HG03095 (cell line): ENCODE measurements around the gene SLCO2A1.

ENCODE experiments used
- ATAC-seq: cut with Tn5 transposase; IDR thresholded peaks from one replicate; pipeline ENCODE4 v1.9.1; 2021; ENCODE audit warnings: moderate library complexity; ENCODE audit not compliant: unreplicated experiment

SLCO2A1 gene

DNA sequence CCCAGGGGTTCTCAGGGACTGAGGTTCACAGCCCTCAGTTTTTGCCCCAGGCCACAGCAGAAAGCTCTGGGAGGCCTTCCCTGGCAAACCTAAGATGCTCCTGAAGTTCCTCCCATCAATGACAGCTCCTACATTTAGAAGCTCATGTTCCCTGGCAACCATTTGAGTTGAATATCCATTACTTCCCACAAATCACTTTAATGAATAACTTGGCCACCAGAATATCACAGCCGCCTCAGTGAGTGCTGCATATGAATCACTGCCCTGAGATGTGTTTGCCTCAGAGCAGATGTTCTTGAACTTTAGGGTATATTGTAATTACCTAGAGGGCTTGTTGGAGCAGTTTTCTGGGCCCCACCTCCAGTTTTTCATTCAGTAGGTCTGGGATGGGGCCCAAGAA lies 27.4 kb downstream of the SLCO2A1 start:
- no peak for ATAC-seq

DNA sequence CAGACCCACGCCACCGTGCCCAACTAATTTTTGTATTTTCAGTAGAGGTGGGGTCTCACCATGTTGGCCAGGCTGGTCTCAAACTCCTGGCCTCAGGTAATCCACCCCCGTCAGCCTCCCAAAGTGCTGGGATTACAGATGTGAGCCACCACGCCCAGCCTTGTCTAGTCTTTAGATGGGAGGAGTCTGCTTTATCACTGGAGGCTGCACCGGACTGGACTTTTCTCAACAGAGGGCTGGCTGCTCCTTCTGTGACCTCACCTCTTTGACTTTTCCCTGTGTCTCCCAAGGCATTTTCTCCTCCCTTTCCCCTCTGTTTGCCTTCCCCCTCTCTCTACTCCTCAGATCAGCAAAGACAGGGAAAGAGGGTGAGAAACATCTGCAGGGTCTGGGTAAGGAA lies 28.5 kb downstream of the SLCO2A1 start:
- ATAC-seq: no peak

DNA sequence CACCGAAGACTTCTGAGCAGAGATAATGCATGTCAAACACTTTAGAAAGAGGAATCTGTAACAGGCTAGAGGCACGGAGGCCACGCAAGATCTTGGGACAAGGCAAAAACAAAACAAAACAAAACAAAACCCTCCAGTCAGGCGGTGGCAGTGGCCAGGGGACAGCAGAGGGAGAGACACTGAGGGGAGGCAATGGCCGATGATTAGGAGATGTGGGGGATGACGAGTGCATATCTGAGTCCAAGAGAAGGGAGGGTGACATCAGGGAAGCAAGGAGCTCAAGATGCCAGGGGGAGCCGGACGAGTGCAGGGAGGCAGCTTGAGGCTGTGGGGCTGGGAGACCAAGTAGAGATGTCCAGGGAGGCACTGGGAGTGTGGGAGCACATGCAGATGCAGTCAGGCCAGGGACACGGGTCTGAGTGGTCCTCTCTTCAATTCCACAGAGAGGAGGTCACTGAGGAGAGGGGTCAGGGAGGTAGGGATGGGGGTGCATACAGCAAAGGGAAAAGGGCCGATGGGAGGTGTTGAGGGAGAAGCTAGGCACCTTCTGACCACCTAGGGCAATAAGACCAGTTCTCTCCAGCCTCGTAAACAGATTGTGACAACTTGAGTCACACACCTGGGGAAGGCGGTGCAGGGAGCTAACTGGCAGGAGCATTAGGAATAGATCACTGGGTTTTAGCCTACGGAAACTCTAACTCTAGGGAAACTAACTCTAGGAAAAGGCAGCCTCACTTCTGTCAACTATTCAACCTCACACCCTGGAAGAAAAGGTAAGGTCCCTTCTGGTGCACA lies 29.6 kb downstream of the SLCO2A1 start:
- ATAC-seq: no peak

DNA sequence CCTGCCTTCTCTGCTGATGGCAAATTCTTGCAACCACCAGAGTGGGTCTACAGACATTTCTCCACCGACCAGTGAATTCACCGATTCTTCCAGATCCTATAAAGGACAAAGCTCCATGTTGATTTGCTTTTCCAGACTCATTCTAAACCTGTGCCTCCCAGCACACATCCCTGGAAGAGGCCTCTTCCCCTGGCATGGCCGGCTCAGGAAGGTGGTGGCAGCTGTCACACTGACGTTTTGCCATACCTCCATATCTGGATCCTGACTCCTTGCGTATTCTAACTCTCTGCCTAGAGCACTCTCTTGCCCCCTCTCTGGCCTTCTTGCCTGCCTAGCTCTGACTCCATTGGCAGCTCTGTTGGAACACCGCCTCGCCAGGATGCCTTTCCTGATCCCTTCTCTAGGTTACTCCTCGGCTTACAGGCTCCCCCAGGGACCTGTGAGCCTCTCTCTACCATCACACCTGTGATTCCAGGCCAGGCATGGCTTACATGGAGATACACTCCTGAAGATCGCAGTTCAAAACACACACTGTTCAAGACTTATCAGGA lies 31.0 kb downstream of the SLCO2A1 start:
- ATAC-seq: no peak

DNA sequence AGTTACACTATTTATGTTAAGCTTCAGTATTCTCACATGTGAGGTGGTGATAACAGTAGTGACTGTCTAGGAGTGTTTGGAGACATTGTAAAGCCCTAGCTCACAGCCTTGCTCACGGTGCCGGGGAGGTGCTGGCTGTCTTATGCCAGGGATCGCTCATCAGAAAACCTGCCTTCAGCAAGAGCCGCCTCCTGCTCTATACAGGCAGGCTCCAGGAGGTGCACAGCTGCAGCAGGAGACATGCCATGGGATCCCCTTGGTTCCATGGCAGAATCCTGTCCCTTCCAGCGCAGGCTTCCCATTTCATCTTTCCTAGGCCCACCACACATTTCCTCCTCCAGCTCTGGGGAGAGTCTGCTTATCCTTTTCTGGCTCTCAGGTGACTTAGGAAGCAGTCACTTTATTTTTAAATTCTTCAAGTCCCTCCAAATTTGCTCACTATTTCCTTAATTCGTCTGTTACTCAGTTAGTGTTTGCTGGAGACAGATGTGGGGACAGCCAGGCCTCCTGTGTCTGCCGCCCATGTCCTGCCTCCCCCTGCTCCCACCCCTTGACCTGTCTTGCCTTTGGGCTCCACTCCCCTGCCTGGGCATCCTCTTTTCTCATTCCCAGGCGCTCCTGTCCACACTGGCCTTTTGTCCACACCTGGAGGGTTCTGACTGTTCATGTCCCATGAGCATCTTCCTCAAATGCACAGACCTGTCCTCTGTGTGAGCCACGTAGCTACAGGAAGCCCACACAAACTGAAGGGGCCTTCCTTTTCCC lies 31.7 kb downstream of the SLCO2A1 start:
- ATAC-seq: no peak

DNA sequence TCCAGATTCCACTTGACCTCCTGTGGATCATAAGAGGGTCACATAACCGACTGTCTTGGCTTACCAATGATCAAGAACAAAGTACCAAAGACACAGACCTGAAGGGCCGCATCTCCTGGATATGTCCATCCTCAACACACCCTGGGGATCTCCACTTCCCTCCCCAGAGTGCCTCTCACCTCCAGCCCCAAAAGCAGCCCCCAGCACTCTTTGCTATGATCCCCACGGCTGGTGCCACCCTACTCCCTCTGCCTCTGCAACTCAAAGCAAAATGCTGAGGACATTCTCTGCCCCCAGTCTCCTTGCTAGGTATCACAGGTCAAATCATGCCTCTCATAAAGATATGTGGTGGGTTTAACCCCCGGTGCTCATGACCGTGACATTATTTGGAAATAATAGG lies 32.7 kb downstream of the SLCO2A1 start:
- ATAC-seq: no peak

DNA sequence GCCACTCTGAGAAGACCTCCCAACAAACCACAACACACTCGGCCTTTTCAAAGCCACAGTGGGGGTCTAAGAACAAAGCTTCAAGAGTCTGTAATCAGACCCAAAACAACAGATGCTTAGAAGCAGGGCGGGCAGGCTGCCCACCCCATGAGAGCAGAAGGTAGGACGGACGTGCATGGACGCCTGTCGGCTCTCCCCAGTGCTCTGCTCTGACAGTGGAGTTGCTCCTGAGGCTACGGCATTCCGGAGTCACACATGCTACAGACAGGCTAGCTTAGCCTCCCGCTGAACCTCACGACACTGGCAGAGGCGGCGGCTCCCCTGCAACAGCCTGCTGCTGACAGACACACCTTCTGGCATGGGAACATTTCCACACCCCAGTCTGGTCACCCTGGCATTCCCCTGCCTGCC lies 33.5 kb downstream of the SLCO2A1 start:
- ATAC-seq: no peak

DNA sequence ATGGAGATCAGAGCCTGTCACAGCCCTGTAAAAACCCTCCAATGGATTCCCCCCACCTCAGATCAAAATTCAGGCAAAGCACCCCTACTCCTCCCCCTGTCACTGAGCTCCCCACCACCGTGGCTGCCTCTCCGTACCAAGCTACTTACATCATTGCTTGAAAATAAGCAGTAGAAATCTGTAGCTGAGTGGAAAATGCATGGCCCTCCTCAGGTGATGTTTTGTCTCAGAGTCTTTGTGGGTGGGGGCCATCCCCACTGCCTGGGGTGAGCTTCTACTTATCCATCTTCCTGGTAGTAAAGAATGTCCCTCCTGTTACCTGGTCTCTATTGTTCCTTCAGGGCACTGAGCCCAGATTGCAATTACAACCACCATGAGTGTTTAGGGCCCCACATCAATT lies 34.5 kb downstream of the SLCO2A1 start:
- ATAC-seq: no peak

DNA sequence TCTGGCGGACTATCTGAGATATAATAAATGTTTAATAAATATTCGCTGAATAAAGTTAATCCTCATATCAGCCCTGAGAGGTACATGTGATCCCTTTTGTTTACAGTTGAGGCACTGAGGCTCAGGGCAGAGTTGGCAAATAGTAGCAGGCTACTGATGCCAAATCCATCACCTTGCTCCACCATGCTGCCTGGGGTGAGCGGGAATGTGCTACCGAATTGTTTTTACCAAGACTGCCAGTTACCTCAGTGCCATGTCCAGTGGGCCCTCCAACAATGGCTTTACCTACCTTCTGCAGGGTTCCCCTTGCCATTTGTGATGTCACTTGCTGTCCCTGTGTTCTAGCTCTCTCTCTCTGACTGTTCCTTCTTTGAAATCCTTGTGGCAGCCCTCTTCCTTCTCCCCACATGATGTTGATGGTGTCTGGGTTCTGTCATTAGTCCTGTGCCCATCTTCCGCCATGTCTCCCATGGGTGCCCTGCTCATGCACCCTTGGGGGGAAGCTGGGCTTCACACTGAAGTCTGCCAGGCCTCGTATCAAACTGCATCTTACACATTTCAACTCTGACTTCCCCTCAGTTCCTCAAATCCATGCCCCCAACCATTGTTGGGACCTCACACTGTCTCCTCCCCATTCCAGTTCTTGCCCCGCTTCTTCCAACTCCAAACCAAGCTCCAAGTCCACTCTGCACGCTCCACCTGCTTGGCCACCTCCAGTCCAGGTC lies 35.4 kb downstream of the SLCO2A1 start:
- no peak for ATAC-seq

DNA sequence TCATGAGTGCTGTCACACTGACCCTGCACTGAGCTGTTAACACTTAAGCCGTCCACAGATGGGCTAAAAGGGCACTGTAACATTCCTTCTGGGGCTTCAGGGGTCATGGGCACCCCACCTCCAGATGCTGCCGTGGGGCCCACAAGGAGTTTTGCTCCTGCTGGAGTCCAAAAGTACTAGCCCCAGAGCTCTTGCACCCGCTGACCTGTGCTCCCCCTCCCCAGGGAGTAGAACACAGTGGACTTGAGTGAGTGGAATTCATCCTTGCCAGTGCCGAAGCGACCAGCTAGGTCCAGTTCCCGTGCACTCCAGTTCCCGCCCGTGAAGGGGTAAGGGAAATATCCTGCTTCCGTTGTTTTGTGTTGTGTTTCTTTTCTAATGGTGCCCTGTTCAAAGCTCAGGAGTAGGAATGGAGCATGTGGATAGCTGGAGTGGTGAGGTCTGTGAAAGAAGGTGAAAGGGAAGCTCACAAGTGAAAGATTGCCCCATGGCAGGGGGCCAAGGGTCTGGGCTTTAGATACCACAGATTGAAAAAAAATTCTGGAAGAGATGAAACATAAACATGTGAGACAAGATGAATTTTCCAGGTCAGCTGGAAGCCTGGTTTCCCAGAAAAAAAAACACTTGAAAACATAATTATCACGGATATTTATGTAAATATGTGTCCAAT lies 36.6 kb downstream of the SLCO2A1 start:
- no peak for ATAC-seq

DNA sequence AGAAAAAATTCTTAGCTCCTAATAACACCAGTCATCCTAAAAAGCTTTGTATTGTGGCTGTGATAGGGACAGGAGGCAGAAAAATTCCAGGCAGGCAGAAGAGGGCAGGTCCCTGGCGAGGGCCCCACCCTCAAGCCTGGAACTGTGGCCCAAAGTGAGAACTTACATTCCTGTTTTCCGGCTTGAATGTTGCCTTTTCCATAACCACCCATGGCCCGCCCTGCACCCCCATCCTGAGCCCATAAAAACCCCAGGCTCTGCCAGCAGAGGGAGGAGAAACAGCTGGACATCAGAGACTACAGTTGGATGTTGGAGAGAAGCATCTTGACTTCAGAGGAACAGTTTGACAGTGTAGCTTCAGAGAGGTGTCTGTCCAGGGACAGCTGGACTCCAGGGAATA lies 37.3 kb downstream of the SLCO2A1 start:
- no peak for ATAC-seq

DNA sequence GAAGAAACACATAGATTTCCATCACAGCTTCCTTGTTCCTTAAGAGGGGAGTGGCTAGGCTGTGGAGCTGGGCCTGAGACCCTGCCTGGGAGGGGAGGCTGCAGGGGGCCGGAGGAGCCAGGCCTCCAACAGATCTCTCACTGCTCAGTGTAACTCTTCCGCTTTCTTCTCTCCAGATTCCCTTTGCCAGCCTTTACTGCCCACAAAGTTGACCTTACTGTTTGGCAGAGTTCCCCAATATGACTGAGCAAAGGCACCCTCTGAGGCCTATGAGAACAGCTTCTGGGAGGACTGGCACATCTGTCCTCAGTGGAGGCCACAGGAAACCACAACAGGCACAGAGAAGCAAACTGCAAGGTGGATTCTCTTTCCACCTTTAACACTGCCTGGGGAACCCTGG lies 38.1 kb downstream of the SLCO2A1 start:
- no peak for ATAC-seq

DNA sequence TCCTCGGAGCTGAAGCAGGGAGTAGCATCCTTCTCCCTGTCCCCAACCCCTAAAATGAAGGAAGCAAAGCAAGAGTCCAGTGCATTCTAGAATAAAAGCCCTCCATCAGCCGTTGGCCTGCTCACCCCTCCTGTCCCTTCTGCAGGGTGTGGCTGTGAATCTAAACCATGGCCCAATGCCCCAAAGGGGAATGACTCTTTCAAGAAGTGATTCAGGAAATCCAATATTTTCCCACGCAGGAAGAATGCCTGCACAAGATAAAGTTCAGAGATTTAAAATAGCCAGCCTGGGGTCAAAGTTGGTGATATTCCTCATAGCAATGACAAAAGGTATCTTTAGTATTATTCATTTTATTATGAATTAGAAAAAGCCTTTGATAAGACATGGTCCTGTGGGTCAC lies 38.5 kb downstream of the SLCO2A1 start:
- ATAC-seq: no peak

DNA sequence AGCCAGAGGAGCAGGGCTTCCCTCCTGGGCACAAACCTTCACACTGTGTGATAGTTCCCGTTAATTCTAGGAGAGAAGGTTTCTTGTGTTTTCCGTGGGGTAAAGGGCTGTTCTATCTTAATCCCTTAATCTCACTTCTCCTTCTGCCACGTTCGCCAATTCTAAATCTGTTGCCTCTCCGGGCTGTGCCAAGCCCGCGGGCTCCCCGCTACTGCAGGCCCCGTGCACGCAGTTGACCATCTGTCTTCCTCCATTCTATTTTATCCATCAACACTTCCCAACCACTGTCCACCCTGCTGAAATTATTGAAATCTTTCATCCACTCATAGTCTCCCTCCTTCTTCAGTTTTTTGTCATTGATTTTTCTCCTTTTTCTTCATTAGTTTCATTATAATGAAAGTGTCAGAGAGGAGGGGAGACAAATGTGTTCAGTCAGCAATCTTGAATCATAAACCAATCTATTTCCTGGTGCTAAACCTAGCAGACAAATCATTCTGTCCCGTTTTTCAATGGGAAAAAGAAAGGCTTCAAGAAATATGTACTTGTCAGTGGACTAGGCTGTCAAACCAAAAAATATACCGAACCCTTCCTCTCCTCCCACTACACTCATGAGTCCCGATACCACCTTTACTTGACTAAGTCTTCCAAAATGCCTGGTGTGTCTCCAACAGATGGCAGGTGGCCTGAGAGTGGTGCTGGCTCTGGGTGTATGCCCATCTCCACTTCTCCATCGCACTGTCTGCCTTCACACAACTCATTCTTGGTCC lies 39.6 kb downstream of the SLCO2A1 start:
- no peak for ATAC-seq

DNA sequence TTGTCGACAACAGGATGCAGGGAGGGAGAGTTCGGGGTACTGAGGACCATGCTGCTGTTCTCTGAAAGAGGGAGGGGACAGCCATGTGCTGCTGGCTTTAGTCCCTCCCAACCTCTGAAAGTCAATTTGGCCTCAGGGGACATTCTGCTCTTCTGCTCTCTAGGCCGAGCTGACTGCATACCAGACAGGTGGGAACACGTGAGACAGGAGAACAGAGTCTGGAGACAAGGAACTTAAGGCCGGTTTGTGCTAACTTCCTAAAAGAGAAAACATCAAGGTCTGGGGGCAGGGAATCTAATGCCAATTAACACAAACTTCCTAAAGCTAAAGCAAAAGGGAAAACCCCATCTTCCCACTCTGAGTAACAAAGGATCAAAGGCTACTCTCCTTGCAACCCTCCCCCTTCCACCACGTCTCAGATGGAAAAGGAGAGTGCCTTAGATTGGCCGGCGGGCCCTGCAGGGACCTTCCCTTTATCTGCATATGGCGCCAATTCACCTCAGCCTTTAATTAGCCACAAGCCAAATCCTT lies 41.0 kb downstream of the SLCO2A1 start:
- no peak for ATAC-seq

DNA sequence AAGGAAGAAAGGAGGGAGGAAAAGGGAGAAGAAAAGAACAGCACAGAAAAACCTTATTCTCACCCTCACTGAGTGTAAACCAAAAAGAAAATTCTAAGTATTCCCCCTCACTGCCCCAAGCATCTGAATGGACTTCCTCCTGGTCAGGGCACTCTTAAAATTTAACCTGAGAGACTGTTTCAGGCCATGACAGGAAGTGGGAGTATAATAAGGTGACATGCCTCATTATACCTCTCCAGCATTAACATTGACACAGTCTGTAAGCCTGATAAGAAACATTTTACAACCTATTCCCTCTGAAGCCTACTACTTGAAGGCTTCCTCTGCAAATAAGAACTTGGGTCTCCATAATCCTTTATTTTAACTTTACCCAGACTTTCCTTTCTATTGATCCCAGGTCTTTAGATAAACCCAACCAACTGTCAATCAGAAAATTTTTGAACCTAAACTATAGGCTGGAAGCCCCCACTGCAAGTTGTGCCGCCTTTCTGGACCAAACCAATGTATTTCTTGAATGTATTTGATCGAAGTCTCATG lies 41.7 kb downstream of the SLCO2A1 start:
- no peak for ATAC-seq

DNA sequence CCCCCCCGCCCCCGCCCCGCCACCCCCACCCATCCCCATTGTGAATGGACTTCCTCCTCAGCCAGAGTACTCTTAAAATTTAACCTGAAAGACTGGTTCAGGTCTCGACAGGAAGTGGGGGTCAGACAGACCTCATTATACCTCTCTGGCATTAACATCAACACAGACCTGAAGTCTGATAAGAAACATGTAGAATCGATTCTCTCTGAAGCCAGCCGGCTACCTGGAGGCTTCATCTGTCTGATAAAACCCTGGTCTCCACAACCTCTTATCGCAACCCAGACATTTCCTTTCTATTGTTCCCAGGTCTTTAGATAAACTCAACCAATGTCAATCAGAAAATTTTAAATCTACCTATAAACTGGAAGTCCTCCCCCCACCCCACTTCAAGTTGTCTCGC lies 42.6 kb downstream of the SLCO2A1 start:
- no peak for ATAC-seq

DNA sequence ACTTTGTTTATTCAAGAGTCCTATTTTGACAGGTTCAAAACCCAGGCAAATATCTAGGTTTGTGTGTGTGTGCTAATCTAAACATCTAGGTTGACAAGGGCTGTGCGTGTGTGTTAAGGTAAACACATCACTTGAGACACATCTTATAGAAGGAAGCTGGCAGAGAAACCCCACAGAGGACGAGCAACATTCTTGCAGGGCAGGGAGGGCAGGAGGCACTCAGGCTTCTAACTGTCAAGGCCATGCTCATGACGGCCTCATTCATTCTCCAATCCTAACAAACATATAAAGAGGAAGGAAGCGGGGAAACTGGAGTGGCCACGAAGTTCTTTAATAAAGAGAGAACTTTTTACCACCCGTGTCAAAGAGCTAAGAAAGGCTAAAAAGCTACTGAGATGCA lies 43.4 kb downstream of the SLCO2A1 start:
- no peak for ATAC-seq

DNA sequence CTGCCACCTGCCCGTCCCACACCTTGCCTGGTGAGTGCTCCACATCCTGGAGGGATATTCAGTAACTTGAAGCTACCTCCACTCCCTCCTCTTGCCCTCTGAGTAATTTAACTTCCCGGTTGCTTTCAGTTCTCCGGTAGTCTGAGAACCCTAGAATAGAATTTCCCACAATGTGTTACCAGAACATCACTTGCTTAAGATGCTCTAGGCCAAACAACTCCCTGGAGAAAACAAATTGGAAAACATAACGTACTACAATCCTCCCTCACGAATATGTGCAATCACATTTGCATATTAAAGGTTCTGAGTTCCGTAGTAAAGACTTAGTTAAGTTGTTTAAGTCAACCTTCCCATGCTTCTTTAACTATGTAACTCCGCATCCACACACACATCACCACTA lies 44.8 kb downstream of the SLCO2A1 start:
- ATAC-seq: no peak
